ENCODE measurements around the gene ATPAF1. TPM values are rescaled to one million over a fixed set of nuclear protein-coding genes. Genes with fewer than 3 reads are reported as not detected.
A peak's percentile ranks its signal among the peaks of the same experiment; 100 is the strongest.

The ATPAF1 gene
- total and polyA plus RNA-seq, 9 of the 15 experiments (the other 6 are each of a cell fraction or from before 2014, with no cell fraction given), result 6.3 to 56.2 (median 27.4) TPM

- peaks cover 20 to 45% of the 10 kb centered on the region in 2 experiments for H3K4me1 ChIP-seq (replicated peaks in 1 of 2; ENCODE audit: control insufficient read depth in 2 of 2, insufficient read depth in 2 of 2, low read length in 2 of 2)
- POLR2A ChIA-PET, result interaction anchor here (0.6 to 3.0 kb wide), 4 partner anchors 9 to 319 kb away, joined by 3 to 38 read pairs (median 8); partner anchors contain the start of gene MKNK1
- no peak for TF ChIP-seq GATAD2A (IDR thresholded peaks at IDR 0.05)
- 0 out of 2 replicates have a peak, but pooled peaks have one; percentile 20 for TF ChIP-seq EGR1 (conservative IDR thresholded peaks at IDR 0.05)
- TF ChIP-seq JUNB (CRISPR knock-in tag; conservative IDR thresholded peaks at IDR 0.05), result no peak
- TF ChIP-seq, protein P1, sequence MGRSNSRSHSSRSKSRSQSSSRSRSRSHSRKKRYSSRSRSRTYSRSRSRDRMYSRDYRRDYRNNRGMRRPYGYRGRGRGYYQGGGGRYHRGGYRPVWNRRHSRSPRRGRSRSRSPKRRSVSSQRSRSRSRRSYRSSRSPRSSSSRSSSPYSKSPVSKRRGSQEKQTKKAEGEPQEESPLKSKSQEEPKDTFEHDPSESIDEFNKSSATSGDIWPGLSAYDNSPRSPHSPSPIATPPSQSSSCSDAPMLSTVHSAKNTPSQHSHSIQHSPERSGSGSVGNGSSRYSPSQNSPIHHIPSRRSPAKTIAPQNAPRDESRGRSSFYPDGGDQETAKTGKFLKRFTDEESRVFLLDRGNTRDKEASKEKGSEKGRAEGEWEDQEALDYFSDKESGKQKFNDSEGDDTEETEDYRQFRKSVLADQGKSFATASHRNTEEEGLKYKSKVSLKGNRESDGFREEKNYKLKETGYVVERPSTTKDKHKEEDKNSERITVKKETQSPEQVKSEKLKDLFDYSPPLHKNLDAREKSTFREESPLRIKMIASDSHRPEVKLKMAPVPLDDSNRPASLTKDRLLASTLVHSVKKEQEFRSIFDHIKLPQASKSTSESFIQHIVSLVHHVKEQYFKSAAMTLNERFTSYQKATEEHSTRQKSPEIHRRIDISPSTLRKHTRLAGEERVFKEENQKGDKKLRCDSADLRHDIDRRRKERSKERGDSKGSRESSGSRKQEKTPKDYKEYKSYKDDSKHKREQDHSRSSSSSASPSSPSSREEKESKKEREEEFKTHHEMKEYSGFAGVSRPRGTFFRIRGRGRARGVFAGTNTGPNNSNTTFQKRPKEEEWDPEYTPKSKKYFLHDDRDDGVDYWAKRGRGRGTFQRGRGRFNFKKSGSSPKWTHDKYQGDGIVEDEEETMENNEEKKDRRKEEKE (IDR thresholded peaks at IDR 0.05; ENCODE audit: borderline replicate concordance in 1 of 2, control insufficient read depth in 1 of 2, low read depth in 2 of 2, low read length in 1 of 2), result no peak
- 0 out of 2 replicates have a peak, but pooled peaks have one; percentile 0 for TF ChIP-seq ZNF143 (CRISPR knock-in tag; IDR thresholded peaks at IDR 0.05)
- no peak for TF ChIP-seq ZNF121 (CRISPR knock-in tag; conservative IDR thresholded peaks at IDR 0.05)
- TF ChIP-seq, protein P2, sequence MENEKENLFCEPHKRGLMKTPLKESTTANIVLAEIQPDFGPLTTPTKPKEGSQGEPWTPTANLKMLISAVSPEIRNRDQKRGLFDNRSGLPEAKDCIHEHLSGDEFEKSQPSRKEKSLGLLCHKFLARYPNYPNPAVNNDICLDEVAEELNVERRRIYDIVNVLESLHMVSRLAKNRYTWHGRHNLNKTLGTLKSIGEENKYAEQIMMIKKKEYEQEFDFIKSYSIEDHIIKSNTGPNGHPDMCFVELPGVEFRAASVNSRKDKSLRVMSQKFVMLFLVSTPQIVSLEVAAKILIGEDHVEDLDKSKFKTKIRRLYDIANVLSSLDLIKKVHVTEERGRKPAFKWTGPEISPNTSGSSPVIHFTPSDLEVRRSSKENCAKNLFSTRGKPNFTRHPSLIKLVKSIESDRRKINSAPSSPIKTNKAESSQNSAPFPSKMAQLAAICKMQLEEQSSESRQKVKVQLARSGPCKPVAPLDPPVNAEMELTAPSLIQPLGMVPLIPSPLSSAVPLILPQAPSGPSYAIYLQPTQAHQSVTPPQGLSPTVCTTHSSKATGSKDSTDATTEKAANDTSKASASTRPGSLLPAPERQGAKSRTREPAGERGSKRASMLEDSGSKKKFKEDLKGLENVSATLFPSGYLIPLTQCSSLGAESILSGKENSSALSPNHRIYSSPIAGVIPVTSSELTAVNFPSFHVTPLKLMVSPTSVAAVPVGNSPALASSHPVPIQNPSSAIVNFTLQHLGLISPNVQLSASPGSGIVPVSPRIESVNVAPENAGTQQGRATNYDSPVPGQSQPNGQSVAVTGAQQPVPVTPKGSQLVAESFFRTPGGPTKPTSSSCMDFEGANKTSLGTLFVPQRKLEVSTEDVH (IDR thresholded peaks at IDR 0.05; ENCODE audit: low read depth, partially characterized antibody), result no peak
These were observed 53.1 kb downstream of the ATPAF1 start for GRCh38 chr1:46615088-46615487.

More at GRCh38 chr1:46615088-46615487, 53.1 kb downstream of the ATPAF1 start:
- H2AFZ ChIP-seq (ENCODE audit: low read depth, low read length), result no peak overlapping the region
- no peaks in the 10 kb centered on the region for H3K9me3 ChIP-seq (replicated peaks; ENCODE audit: control insufficient read depth, insufficient read depth, low read depth, low read length)
- no peak overlapping the region for H3K4me3 ChIP-seq
- intact Hi-C loops (cut with micrococcal nuclease) (no loop called here), in situ Hi-C loops (cut with MboI) (loop anchor here (5.0 kb wide), 1 partner anchor 107 kb away; no protein-coding TSS in a partner anchor)
- no peak overlapping the region for H3K4me2 ChIP-seq (ENCODE audit: insufficient read depth, low read length)
- H4K20me1 ChIP-seq (replicated peaks; ENCODE audit: control insufficient read depth, insufficient read depth, low read length), result peaks cover 3% of the 10 kb centered on the region
- 93% methylated on average over 2 of the region's 2 CpGs for WGBS (ENCODE audit: insufficient coverage, low coverage, missing lambda C conversion rate)
- no peak for DNase-seq (ENCODE audit: extremely low read depth in 1 of 4, low spot score in 3 of 4)
- CTCF ChIA-PET (ENCODE audit: low intra/inter-chr PET ratio), result no interaction called here
- no peaks in the 10 kb centered on the region for H3K36me3 ChIP-seq (ENCODE audit: control insufficient read depth, insufficient read depth, low read length)
- ATAC-seq, result no peak
- peaks cover 4% of the 10 kb centered on the region; the same call in 2 of the 3 replicates for H3K79me2 ChIP-seq (ENCODE audit: control insufficient read depth, insufficient read depth, low read length)
- peaks cover 3% of the 10 kb centered on the region for H3K9me1 ChIP-seq (ENCODE audit: control insufficient read depth, insufficient read depth, low read length)
- no peaks in the 10 kb centered on the region for H3K27me3 ChIP-seq (ENCODE audit: control insufficient read depth in 2 of 2, insufficient read depth in 2 of 2, low read length in 2 of 2)
- no TSS peak for BruUV-seq (replicated peaks)
- no peak for FAIRE-seq
- no peak overlapping the region for H3K27ac ChIP-seq (ENCODE audit: extremely low read depth, low read depth, low read length)
- H3K9ac ChIP-seq (ENCODE audit: insufficient read depth in 1 of 2, low read depth in 2 of 2, low read length in 2 of 2), result no peak overlapping the region

Measured in K562 (cell line).